Non-pigmented ciliary epithelial cell (primary cell): ENCODE measurements around the gene RLN3.

ENCODE experiments used
- DNase-seq: peaks from one replicate; pipeline ENCODE4 v3.0.0-alpha.2; 2010; ENCODE audit warnings: low read depth

The RLN3 gene

DNA sequence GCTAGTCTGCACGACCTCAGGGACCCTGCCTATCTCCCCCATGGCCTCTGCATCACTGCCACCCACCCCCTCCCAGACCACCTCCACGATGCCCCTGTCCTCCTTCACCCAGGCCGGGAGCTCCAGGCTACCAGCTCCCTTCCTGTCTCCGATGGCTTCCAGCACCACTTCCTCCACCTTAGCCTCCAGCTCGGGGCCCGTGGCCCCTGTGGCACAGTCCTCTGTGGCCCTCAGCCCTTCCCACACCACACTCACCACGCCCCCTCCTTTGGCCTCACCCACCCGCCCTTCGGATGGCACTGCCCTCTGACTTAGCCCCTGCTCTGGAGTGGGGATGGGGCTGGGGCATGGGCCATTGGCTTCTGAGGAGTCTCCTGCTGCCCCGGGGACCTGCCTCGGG is 26.8 kb downstream of the RLN3 start:
- no peak for DNase-seq

DNA sequence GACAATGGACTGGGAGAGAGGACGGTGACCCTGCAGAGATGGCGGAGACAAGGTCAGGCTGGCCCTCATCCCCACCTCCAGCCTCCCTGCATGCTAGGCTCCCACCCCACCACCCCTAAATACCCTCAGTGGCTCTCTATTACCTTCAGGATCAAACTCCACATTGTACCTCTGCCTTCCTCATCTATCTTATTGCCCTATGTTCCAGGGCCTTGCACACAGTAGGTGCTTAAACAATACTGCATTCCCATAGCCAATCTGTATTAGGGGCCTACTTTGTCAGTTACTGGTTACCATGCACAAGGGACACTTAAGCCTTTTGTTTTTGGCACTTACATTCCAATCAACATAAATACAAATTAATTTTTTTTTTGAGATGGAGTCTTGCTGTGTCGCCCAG is 27.4 kb downstream of the RLN3 start:
- no peak for DNase-seq

DNA sequence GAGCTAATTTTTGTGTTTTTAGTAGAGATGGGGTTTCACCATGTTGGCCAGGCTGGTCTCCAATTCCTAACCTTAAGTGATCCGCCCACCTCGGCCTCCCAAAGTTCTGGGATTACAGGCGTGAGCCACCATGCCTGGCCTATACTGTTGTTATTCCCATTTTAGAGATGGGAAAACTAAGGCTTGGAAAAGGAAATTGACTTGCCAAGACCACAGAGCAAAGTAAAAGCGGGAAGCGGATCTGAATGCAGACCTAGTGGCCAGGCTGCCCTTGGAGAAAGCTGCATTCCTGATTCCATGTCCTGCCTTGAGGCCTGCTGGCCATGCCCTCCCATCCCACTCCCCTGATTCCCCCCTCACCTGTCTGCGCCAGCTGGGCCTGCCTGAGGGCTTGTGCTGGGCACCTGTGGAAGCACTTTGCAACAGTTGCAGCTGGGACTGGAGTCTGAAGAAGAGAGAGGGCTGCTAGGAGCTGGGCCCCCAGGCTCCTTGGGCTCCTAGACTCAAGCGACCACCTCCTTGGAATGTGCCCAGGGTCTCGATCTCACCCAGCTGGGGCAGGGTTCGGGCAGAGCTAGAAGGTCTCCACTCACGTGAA is 28.2 kb downstream of the RLN3 start:
- no peak for DNase-seq

DNA sequence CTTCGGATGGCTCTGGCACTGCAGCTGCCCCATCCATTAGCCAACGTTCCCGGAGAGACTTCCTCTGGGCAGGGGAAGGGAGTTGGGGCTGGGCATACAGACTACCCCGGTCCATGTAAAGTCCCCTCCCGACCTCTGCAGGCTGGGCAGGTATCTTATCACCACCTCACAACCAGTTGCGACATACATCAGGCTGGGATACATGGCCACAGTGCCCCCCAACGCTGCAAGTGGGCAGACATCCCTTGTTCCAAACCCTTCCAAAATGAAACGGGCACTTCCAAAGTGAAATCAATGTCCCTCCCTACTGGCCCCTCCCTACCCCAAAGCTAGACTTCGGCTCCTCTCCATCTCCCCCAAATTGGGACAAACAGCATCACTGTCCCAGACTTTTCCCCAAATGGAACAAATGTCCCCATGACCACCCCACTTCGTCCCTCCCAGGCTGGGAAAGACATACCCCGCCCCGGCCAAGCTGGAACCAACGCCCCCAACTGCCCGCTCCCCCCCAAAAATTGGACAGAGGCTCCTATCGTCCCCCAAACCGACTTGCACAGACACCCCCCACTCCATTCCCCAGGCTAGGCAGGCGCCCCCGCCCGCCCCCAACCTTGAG is 28.9 kb downstream of the RLN3 start:
- DNase-seq, result no peak

DNA sequence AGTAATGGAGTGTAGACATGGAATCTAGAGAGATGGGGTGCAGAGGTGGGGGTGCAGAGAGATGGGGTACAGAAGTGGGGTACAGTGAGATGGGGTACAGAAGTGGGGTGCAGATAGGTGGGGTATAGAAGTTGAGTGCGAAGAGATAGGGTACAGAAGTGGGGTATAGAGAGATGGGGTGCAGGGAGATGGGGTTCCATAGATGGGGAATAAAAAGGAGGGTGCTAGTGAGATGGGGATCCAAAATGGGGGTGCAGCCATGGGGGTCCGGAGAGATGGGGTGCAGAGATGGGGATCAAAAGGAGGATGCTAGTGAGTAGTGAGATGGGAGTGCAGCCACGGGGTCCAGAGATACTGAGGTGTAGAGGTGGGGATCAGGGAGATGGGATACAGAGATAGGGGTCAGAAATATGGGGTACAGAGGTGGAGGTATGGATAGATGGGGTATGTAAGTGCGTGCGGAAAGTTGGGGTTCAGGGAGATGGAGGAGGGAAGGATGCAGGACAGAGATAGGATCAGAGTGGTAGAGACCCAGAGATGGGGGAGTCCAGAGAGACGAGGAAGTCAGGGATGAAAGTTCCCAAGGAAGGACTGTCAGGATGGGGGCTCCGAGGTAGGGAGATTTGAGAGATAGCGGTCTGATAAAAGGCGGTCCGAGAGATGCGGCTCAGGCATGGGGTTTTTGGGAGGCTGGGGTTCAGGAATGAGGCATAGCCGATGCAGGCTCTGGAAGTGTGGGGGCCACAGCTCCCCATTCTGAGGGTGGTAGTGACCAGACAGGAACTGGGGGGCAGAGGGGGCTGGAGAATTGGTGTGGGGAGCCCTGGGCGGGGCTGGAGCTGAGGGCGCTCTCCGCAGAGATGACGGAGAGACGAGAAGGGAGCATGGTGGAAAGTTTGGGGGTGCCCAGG is 30.5 kb downstream of the RLN3 start:
- DNase-seq, result no peak

DNA sequence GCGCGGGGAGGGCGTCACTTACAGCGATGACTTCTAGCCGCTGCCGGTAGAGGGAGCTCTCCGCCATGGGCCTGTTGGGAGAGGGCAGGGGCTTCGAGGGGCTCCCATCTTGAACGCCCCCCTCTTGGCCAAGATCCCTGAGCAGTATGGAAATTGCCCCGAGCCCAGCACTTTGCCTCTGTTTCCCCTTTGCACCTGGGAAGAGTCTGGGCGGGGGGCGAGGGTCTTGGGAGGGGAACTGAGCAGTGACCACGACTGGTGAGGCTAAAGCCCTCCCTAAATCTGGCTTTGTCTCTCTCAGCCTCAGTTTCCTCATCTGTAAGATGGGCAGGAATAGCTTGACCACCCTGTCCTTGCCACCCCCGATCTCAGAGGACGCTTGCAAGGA is 31.1 kb downstream of the RLN3 start:
- DNase-seq, result no peak

DNA sequence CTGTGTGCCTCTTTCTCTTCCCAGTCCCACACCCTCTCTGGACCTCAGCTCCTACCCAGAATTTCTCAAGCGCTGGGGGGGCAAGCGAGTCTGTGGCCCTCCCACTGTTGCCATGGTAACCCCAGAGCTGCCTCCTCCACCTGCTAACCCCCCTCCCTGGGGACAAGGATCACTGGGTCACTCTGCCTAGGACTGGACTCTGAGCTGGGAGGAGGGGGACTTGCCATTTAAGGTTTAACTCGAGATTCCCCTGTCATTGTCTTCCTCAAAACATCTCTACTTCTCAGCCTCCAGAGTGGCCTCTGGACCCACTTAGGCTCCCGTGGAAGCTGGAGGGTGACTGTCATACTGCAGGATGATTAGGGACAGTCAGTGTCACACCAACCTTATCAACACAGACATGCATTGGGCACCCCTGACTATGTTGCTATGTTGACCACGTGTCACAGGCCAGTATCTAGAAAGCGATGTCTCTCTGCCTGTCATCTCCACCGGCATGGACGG is 31.8 kb downstream of the RLN3 start:
- DNase-seq, result no peak

DNA sequence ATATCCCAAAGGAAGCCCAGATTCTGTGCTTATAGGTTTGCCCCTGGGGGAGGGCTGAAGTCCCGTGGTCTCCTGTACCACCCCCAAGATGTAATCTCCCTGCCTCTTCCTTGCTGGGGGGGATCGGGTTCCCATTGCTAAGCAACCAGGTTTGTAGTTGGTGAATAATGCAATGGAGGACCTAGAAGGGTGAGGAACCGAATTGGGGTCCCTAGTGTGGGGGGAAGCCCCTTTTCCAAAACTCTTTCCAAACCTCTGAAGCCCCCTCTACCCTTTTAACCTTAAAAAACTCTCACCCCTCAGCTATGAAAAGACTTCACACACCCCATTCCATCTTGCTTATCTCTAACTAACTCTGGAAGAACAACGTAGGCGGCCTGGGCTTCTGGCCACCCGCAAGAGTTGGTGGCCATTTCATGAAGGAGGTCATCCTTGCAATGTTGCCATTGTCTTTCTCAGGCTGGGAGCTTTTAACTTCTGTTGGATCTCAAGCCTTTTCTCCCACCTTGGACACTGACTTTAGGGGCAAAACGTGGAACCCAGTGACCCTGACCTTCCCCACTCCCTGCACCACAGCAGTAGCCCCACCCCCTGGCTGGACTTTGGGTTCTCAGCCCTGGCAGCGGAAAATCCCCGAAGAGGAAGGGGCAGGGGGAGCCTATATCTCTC is 33.3 kb downstream of the RLN3 start:
- no peak for DNase-seq

DNA sequence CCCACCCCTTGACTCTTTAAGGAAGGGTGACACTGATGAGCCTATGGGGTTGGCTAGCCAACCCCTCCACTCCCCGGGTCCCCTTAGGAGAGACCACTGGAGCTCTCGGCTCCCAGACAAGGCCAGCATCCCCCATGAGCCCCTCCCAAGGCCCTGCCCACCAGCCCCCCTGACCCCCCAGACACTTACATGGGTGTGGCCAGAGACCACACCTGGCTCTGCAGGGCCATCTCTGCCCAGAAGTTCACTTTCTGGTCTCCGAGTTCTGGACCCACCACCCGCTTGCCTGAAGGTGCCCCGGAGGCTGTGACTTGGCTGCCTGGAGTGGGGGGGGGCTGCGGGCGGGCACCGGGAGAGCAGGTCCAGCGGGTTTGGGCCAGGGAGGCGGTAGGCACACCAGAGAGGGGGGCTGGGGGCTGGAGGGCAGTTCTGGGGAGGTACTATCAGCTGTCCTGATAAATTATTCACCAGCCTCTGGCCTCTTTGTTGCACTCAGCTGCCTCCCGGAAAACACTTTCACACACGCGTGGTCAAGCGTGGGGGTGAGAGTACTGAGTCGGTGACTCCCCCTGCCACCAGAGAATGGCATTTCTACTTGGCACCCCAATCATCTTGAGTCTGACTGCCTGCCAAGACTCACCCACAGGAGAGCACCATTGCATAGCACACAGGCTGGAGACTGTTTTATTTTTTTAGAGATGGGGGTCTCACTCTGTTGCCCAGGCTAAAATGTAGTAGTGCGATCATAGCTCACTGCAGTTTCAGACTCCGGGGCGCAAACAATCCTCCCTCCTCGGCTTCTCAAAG is 34.0 kb downstream of the RLN3 start, which contains the start of gene PALM3:
Gene PALM3, minus strand, starts transcription at position 326 of the 807 bp plus-strand sequence. Its CDS starts 96 bp downstream, at position 230.
- DNase-seq, result no peak

DNA sequence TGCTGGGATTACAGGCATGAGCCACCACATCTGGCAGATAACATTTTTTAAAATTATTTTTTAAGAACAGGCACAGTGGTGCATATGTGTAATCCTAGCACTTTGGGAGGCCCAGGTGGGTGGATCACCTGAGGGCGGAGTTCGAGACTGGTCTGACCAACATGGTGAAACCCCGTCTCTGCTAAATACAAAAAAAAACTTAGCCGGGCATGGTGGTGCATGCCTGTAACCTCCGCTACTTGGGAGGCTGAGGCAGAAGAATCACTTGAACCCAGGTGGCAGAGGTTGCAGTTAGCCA is 34.6 kb downstream of the RLN3 start:
- DNase-seq, result no peak

DNA sequence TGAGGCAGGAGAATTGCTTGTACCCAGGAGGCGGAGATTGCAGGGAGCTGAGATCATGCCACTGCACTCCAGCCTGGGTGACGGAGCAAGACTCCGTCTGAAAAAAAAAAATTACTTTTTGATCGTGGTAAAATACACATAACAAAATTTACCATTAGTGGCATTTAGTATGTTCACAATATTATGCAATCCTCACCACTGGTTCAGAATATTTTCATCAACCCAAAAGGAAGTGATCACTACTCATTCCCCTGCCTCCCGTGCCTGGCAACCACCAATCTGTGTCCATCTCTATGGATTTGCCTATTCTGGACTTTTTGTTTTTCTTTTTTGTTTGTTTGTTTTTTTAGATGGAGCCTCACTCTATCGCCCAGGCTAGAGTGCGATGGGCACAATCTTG is 35.2 kb downstream of the RLN3 start:
- DNase-seq, result no peak

DNA sequence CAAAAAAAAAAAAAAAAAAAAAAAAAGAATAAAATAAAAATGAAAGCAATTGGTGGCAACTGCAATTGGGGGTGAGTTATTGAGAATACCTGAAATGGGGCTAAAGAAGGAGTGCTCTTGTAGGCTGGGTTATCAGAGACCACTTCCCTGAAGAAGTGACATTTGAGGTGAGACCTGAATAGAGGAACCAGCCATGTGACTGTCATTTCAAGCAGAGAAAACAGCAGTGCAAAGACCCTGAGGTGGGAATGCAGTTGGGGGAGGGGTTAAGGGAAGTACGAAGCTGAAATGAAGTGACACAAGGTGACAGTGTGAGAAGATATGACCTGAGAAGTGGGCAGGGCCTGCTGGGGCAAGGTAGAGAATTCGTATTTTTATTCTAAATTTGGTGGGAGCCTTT is 38.2 kb downstream of the RLN3 start:
- no peak for DNase-seq

DNA sequence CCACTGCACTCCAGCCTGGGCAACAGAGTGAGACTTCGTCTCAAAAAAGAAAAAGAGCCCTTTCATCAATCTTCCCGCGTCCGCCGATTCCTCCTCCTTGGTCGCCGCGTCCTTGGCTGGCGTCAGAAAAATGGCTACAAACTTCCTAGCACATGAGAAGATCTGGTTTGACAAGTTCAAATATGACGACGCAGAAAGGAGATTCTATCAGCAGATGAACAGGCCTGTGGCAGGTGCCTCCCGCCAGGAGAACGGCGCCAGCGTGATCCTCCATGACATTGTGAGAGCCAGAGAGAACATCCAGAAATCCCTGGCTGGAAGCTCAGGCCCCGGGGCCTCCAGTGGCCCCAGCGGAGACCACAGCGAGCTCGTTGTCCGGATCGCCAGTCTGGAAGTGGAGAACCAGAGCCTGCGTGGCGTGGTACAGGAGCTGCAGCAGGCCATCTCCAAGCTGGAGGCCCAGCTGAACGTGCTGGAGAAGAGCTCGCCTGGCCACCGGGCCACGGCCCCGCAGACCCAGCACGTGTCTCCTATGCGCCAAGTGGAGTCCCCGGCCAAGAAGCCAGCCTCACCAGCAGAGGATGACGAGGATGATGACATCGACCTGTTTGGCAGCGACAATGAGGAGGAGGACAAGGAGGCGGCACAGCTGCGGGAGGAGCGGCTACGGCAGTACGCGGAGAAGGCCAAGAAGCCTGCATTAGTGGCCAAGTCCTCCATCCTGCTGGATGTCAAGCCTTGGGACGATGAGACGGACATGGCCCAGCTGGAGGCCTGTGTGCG is 42.5 kb downstream of the RLN3 start:
- DNase-seq, result no peak

DNA sequence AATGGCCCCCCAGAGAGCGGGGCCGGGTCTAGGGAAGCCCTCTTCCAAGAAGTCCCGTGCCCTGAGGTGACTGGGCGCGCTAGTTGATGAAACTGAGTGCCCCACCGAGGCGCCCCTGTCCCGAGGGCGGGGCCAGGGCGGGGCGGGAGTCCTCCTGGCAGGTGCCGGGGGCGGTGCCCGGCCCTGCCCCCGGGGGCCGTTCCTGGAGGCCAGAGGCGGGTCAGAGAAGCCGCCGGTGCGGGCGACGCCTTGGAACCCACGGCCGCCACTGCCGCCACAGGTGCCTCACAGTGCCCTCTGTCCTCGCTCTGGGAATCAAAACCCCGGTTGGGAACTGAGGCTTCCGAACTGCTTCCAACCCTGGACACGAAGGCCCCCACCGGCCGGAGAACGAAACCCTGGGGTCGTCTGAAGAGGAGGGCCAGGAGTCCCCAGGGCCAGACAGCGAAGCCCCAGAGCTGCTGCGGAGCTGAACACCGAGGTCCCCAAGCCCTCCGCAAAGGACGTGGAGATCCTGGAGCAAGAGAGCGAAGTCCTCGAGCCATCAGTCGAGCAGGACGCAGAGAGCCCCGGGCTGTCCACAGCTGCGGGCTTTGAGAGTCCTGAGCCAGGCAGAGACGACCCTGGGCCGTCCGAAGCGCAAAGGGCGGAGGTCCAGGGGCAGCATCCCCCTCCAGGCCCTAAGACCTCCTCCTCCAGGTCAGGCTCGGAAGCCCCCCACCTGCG is 44.8 kb downstream of the RLN3 start, which contains the start of gene MISP3:
Gene MISP3, plus strand, starts transcription at position 252 of the 726 bp plus-strand sequence. CDS start 524 bp downstream, outside the sequence.
- DNase-seq, result no peak

DNA sequence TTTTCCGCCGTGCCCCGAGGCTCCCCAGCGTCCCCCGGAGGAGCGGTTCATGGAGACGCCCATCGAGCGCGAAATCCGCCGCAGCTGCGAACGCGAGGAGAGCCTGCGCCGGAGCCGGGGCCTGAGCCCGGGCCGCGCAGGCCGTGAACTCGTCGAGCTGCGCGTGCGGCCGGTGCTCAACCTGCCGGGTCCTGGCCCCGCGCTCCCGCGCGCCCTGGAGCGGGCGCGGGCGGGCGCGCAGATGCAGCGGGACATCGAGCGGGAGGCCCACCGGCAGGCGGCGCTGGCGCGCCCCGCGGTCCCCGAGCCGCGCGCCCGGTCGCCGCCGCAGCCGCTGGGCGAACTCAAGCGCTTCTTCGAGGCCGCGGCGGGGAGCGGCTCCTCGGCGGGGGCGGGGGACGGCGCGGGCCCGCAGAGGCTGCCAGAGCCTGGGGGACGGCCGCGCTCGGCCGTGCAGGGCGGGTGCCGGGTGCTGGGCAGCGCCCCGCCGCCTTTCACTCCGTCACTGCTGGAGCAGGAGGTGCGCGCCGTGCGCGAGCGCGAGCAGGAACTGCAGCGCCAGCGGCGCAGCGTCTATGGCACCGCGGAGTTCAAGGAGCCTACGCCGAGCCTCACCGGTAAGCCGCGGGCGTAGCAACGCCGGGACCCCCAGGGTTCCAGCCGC is 45.4 kb downstream of the RLN3 start:
- no peak for DNase-seq

DNA sequence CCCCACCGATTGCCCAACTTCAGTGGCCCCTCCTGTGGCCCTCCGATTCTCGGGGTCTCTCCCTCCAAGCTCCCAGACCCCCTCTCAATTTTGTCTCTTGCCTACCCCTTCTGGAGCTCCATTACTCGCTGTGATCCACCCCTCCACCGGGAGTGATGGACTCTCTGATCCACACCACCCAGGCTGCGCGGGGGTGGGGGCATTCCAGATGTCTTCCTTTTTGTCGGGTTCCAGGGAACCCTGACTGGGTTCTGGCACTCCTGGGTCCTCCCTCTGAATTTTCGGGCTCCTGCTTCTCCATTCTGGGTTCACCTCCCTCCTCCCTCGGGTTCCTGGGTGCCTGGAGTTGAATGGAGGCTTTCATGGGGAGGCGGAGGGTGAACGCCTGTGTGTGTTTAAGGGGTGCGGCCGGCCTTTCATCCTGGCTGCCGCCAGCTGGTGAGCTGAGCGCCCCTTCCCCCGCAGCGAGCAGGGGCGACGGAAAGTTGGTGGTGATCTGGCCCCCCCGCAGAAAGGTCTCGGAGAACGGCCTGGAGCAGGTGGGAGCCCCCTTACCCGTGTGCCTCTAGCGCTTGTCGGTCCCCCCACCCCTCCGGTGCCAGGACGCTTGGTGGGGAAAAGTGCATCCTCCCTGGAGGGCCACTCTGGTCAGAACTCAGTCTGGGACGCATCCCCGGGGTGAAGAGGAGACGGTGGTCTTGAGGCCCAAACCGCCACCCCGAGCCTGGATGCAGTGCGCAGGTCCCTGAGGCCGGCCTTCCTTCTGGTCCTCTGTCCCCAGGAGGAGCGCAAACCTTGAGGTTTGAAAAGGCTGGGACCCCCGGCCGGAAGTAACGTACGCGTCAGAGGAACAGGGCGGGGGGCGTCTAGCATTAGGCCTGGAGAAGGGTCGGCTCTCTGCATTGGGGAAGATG is 46.2 kb downstream of the RLN3 start:
- no peak for DNase-seq

DNA sequence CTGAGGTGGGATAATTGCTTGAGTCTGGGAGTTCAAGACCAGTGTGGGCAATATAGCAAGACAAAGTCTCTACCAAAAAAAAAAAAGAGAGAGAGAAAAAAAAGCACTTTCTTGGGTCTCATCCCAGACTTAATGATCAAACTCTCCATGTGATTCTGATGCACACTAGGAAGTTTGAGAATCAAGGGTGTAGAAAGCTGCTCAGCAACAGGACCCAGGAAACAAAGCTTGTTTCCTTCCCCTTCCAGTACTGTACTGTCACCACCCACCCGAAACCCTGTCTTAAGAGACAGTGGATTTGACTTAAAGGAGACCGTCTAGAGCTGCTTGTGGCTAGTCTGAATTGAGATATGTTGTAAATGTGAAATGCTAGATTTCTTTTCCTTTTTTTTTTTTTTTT is 50.5 kb downstream of the RLN3 start:
- no peak for DNase-seq
